Stimulated activated CD8-positive, alpha-beta memory T cell treated with anti-CD3 and anti-CD28 coated beads, Interleukin-4, amount 100 ng/mL, for 4 hours (primary cell): ENCODE results near the gene KCNK7.
A peak's percentile ranks its signal among the peaks of the same experiment; 100 is the strongest.

Experiments used
- DNase-seq, 2 donors: peaks; one replicate each; pipeline ENCODE4 v3.0.0-alpha.2; 2020; ENCODE audit warnings: low read depth in 2 of 2, low spot score in 1 of 2

Gene KCNK7

DNA sequence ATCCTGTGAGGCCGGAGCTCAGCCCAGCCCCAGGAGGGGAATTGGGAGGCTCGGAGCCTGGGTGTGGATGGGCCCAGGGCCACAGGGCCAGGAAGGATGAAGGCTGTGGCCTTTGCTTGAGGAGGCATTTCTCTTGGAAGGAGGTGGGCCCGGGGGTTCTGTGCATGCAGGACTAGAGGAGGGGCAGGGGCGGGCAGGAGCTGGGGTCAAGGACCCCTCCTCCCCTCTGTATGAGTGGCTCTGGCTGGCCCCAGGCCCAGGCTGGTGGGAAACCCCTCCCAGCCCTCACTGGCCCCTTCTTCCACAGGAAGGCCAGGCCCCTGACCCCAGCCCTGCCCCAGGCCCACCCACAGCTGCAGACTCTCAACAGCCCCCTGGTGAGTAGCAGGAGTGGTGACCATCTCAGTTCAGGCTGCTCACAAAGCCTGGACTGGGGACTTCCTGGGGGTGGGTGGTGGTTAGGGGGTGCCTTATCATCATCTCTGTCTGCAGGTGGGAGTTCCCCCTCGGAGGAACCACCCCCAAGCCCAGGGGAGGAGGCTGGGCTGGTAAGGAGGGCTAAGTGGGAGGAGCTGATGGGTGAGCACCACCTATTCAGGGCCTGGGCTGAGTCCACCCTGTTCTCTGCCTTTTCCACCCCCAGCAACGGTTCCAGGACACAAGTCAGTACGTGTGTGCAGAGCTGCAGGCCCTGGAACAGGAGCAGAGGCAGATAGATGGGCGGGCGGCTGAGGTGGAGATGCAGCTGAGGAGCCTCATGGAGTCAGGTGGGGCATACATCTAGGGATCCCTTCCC lies 6.0 kb downstream of the KCNK7 start:
- peak in 1 of 2 donors; percentile 23 for DNase-seq

DNA sequence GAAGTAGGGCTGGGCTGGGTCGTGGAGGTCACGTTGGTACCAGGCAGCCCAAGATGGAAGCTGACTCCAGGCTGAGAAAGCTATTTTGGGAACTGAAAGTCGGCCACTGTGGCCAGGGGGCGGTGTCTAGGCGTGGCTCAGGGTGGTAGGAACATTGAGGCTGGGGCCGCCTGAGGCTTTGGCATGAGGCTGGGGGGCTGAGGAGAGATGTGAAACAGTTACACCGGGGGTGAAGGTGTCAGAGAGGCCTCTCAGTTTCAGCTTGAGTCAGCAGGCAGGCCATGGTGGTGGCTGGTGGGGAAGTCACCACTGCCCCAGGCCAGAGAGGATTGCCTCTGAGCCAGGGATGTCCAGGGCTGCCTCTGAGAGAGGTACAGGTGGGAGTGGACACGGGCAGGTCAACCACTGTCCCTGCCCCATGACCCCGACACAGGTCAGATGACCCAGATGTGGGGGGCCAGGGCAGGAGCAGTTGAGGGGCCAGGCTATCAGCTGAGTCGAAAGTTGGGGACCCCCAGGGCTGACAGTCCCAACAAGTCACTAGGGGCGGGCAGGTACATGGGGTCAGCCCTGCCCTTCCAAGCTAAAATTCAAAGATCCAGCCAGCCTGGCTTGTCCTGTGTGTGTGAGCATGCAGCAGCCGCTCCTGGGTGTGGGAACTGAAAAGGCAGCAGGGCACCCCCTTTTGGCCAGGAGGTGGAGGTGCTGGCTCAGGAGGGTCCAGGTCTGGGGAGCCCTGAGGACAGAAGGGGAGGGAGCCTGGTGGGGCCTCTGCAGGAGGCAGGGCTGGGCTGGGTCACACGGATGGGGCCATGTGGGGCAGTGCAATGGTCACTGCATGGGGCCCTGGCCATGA lies 7.2 kb downstream of the KCNK7 start:
- peak in 1 of 2 donors; percentile 49 for DNase-seq

DNA sequence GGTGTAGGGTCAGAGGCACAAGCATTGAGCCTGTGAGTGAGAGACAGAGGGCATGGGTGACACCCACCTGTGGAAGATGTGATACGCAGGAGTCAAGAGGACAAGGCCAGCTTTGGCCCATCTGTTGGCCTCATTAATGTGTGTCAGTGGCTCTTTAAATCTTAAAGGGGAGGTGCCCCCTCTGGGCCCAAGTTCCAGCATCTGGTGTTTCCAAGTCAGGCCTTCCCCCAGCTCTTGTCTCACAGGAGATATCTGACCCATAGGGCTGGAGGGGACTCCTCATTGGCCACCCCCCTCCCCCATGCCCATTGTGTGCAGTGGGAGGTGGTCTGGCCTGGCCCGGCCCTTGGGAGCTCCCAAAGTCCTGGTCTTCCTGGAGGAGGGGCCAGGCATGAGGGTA lies 8.9 kb downstream of the KCNK7 start:
- no peak for DNase-seq

DNA sequence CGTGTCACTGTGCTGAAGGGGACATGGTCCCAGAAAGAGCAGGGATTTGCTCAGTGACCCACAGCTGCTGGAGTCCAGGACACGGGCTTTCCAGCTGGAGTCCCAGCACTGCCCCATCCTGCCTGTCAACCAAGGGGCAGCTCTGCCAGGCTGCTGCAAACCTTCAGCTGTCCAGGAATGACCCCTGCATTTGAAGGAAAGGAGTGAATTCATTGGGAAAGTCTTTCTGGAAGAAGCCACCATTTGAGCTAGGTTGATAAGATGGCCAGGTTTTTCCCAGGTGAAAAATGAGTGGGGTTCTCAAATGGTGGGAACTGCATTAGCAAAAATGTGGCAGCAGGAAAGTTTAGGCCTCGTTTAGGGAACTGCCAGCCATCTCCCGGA lies 9.4 kb downstream of the KCNK7 start:
- DNase-seq: no peak

DNA sequence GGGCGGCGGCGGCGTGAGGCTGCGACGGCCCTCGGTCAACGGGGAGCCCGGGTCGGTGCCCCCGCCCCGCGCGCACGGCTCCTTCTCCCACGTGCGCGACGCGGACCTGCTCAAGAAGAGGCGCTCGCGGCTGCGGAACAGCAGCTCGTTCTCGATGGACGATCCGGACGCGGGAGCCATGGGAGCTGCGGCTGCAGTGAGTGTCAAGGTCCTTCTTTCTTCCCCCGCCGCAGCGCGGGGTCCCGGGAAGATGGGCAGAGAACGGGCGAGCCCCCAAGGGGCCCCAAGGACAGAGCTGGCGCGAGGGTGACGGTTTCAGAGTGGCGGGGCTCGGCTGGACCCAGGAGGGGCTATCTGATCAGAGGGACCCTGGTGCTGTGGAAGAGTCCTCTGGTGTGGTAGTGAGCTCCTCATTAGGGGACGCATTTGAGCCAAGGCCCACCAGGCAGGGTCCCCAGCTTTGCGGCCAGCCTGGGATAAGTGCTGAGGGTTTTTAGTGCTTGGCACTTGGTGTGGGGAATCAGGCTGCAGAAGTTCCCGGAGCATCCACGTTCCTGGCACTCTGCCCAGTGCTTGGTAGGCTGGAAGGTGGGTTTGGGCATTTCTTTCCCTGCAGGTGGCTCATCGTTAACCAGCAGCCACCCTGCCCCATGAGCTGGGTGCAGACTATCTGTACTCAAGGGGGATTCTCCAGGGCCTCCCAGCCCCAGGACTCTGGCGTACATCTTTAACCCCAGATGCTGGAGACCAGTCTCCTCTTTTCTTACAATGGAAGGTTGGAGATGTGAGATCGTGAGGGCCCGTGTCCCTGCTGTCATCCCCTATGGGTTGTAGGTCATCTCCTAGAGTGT lies 10.0 kb downstream of the KCNK7 start:
- DNase-seq: no peak

DNA sequence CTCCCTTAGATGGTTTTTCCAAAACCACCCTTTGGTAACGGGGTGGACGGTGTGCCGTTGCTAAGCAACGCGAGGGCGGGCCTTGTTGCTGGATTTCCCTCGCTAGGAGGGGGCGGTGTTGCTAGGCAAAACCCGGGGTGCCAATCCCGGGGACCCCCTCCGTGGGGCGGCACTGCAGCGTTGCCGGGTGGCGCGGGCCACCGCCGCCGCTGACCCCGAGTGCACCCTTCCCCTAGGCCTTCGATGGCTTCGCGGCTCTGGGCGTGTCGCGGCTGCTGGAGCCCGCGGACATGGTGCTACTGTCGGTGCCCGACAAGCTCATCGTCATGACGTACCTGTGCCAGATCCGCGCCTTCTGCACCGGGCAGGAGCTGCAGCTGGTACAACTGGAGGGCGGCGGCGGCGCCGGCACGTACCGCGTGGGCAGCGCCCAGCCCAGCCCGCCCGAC lies 10.9 kb downstream of the KCNK7 start:
- no peak for DNase-seq

DNA sequence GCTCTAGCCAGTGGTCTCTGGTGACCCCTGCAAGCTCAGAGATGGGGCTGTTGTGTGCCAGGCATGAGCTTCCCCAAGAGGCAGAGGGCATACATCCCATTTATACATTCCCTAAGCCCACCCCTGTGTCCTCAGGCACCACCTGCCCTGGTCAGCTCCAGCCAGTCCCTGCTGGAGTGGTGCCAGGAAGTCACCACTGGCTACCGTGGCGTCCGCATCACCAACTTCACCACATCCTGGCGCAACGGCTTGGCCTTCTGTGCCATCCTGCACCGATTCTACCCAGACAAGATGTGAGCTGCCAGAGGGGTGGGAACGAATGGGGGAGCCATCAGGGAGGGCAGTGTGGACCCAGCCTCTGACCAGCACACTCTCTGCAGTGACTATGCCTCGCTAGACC lies 11.5 kb downstream of the KCNK7 start:
- no peak for DNase-seq

DNA sequence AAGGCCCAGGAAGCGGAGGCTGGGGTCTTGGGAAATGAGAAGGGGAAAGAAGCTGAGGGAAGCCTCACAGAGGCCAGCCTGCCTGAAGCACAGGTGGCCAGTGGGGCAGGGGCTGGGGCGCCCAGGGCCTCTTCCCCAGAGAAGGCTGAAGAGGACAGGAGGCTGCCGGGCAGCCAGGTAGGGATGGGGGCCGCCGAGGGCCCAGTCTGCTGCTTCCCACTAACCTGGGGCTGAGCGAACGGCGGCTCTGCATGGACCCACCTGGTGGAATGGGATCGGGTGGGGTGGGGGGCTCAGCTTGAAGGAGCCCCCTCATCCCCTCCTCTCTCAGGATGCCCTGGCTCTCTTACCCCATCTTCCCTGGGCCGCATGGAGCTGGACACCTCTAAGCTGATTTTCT lies 12.0 kb downstream of the KCNK7 start:
- no peak for DNase-seq

DNA sequence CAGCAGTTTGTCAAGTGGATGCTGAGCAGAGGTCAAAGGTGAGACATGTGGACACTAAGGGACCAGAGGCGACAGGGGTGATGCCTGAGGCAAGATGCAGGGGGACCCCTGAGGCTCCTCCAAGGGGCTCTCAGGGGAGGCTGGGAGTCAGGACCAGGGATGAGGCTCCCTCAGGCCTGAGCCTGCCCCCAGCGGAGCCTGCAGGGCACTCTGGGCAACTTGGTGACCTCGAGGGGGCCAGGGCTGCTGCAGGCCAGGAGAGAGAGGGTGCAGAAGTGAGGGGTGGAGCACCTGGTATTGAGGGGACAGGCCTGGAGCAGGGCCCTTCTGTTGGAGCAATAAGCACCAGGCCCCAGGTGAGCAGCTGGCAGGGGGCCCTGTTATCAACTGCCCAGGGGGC lies 13.7 kb downstream of the KCNK7 start:
- DNase-seq: no peak

DNA sequence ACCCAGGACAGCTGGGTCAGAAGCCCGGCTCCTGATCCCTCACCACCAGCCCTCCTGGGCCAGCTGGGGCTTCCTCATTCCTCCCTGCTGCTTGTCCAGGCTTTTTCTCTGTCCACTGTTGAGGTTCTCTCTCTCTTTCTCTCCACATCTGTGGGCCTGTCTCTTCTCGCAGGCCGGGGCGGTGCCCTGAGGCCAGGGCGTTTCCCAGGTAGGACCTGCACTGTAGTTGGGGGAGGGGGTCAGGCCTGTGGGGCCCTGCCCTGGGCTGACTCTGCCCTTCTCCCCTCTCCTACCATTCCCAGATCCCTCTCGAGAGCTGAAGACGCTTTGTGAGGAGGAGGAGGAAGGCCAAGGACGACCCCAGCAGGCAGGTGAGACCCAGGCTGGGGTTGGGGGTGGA lies 14.8 kb downstream of the KCNK7 start:
- DNase-seq: no peak

DNA sequence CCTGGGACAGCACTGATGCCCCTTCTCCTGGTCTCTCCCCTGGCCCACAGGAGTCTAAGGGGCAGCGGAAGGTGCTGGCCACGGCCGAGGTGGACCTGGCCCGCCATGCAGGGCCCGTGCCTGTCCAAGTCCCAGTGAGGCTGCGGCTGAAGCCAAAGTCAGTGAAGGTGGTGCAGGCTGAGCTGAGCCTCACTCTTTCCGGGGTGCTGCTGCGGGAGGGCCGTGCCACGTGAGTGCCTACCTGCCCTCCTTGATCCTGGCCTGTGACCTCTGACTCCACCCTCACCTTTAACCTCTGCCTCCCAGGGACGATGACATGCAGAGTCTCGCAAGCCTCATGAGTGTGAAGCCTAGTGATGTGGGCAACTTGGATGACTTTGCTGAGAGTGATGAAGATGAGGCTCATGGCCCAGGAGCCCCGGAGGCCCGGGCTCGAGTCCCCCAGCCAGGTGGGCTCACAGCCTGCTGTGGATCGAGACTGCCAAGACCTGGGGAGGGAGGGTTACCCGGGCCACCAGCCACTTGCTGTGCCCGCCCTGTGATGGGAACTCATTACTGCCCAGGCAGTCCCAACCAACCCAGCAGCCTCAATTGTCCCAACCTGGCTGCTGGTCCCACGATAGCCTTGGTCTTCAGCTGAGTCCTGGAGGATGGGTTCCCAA lies 15.4 kb downstream of the KCNK7 start:
- no peak for DNase-seq

DNA sequence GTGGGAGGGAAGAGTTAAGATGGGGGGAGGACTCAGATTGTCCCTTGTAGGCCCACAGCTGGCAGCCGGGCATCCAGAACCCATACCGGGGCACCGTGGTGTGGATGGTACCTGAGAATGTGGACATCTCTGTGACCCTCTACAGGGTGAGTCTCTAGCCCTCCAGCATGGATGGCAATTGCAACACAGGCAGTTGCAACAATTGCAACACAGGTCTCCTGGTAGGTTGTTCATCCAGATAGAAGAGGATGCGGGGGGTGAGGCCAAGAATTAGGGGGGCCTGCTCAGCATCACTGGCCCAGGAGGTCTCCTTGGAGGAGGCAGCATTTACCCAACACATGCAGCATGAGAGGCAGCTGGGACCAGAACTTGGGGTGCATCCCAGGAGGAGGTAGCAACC lies 16.3 kb downstream of the KCNK7 start:
- no peak for DNase-seq

DNA sequence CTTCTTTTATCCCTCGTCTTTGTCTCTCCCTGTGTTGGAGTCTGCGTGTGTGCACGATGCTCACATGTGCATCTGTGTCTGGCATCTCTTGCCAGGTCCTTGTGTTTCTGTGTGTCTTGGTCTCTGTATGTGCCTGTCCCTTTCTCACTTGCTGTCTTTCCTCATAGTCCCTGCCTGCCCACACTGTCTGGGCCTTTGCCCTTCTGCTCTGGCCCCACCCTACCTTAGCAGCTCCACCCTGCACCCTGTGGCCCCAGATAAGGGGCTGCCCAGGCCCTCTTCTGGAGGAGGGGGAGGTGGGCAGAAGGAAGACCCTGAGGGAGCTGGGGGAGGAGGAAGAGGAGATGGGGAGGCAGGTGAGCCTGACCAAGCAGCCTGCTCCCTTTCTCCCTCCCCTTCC lies 16.9 kb downstream of the KCNK7 start:
- DNase-seq: no peak

DNA sequence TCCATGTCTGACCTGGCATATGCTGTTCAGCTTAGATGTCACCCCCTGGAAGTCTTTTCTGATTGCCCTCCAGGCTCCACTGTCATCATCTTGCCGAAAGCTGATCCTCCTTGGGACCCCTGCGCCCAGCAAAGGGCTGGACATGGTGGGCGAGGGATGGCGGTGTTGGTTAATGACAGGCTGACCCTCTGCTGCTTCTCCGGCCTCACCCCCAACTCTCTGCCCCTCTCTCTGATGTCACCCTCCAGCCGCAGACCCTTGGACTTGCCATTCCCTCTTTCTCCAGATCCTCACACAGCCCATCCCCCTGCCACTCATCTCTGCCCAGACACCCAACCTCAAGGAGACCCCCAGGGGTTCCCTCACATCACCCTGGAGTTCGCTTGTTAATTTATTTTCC lies 17.5 kb downstream of the KCNK7 start:
- no peak for DNase-seq

DNA sequence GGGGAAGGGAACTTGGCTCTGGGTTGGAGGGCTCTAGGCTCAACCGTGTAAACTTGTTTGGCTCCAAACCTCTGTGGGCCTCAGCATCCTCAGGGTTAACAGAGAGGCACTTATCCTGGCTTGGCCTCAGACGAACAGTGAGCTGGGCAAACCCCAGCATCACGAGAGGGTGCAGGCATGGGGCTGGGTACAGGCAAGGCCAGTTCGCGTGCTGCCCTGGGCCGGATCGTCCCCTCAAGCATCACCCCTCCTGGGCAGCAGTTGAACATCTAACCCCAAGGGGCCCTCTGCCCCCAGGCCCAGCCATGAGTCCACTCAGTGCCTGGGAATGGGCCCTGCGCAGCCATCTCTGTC lies 17.9 kb downstream of the KCNK7 start:
- no peak for DNase-seq

DNA sequence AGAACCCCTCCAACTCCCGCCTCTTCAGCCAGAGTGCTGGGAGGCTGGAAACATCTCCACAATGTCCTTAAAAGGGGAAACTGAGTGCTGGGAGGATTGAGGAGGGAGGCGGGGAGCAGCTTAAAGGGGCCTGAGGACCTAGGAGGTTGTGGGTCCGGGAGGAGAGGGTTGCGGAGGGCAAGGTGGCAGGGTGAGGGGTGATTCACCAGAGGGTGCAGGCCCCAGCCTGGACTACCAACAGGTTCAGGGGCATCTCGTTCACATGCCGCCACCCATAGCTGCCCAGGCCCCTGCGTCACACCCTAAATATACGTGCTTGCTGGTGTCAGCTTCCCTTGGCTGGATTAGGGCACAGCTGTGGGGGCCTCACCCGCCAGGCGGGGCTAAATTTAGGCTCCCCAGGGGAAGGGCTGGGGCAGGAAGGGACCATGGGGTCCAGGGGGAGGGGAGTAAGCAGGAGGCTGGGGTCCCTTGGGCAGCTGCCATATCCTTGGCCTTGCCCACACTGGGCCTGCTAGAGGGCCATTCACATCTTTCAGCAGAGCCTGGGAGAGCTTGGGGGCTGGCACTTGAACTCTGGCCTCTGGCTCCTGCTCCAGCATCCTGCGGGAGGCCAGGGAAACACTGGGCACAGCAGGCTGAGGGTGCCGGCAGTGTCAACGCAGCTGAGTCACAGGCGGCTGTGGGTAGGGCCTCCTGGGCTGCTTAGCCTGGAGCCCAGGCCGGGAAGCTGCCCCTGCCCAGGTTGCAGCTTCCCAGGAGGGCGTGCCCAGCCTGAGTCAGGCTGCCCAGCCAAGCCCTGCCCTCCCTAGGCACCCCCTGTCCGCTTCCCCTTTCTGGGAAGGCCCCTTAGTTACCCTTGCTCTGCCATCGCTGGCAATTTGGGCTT lies 18.5 kb downstream of the KCNK7 start:
- no peak for DNase-seq

DNA sequence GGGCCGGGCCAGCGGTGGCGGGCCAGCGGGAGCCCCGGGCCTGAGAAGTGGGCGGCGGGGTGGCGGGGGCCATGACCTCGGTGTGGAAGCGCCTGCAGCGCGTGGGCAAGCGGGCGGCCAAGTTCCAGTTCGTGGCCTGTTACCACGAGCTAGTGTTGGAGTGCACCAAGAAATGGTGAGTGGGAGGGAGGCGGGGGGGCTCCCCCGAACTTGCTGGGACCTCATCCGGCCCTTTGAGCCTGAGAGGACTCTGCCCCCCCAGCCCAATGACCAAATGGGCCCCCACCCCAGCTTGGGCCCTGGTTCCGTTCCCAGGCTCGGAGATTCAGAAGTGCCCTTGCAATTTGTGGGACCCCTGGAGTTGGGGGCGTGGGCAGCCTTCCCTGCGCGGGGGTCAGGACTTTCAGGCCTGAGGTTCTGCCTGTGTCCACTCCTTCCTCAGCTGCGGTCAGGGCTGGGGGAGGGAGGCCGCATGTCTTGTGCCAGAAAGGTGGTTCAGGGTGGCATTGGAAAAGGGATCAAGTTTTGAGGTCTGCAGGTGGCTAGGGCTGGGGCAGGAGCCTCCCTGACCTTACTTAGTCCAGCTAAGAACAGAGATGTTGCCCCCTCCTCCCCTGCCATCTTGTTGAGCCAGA lies 19.3 kb downstream of the KCNK7 start:
- DNase-seq: no peak

DNA sequence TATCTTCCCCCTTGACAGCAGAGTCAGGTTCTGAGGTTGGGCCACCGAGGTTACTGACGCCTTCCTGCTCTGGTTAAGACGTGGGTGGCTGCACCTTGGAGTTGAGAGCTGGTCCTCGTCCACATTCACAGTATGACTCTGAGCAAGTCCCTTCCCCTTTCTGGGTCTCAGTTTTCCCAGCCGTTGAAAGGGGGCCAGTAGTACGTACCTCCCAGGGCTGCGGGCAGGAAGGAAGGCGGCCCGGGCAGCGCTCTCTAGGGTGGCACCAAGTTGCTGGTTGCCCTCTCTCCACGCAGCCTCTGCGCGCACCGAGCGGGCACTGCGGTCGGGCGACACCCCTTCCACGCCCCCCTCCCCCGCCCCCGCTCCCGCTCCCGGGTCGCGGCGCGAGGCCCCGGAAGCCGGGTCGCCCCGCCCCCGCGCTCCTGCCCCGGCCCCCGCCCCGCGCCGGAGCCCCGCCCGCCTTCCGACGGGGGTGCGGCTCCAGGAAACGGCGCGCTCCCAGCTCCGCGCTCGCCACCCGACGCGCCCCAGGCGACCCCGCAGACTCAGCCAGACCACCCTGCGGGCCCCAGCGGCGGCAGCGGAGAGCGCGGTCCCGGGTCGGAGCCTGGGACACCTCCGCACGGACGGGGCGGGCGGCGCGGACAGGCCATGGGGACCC lies 19.9 kb downstream of the KCNK7 start, which contains the start of gene EHBP1L1:
Gene EHBP1L1, plus strand, starts transcription at position 486 of the 664 bp plus-strand sequence. CDS start 250 bp downstream, outside the sequence.
- peak; percentile 37 to 53 for DNase-seq
